Activated naive CD4-positive, alpha-beta T cell treated with anti-CD3 and anti-CD28 coated beads, Interleukin-2, amount 10 ng/mL, durations not matched to agents 7 days and 5 days (primary cell): ENCODE data around the gene FRMD3.

ENCODE experiments used
- CTCF ChIA-PET: fragments of 350-600 bp; sonication (Branson Sonifier 250); formaldehyde crosslinking; loops from one replicate; lab custom pipeline; 2021; ENCODE audit warnings: antibody characterized with exemption; lab: Charles Lee
- DNase-seq: peaks from one replicate; pipeline ENCODE4 v3.0.0-alpha.2; 2020
- H3K27ac Mint-ChIP-seq: one replicate; pipeline ENCODE4 v1.8.0; 2021; ENCODE audit warnings: mild to moderate bottlenecking, moderate library complexity, mixed read lengths
- H3K27me3 Mint-ChIP-seq: one replicate; pipeline ENCODE4 v1.8.0; 2021; ENCODE audit warnings: mild to moderate bottlenecking, mixed read lengths
- H3K36me3 Mint-ChIP-seq: one replicate; pipeline ENCODE4 v1.8.0; 2021; ENCODE audit warnings: mixed read lengths
- H3K4me1 Mint-ChIP-seq: one replicate; pipeline ENCODE4 v1.8.0; 2021; ENCODE audit warnings: mixed read lengths
- H3K4me3 Mint-ChIP-seq: one replicate; pipeline ENCODE4 v1.8.0; 2021; ENCODE audit warnings: mild to moderate bottlenecking, moderate library complexity, mixed read lengths
- H3K9me3 Mint-ChIP-seq: one replicate; pipeline ENCODE4 v1.8.0; 2021; ENCODE audit warnings: mixed read lengths

FRMD3 gene

GRCh38 chr9:83294816-83295215 lies 243.4 kb downstream of the FRMD3 start:
- CTCF ChIA-PET, result no interaction called here
- no peaks in the 10 kb centered on the region for H3K27me3 Mint-ChIP-seq

GRCh38 chr9:83291196-83291595 lies 247.0 kb downstream of the FRMD3 start:
- Mint-ChIP-seq H3K9me3 (no peaks in the 10 kb centered on the region), H3K4me3 (no peak overlapping the region), H3K27ac (no peak overlapping the region), H3K27me3 (no peaks in the 10 kb centered on the region), H3K36me3 (no peaks in the 10 kb centered on the region), H3K4me1 (no peaks in the 10 kb centered on the region)
- CTCF ChIA-PET, result interaction anchor here (0.6 kb wide), 1 partner anchor 43 kb away, joined by 3 read pairs; no protein-coding TSS in a partner anchor
- DNase-seq, result no peak

More at GRCh38 chr9:83294816-83295215, 243.4 kb downstream of the FRMD3 start:
- Mint-ChIP-seq H3K4me1 (no peaks in the 10 kb centered on the region), H3K4me3 (no peak overlapping the region), H3K9me3 (no peaks in the 10 kb centered on the region), H3K27ac (no peak overlapping the region), H3K36me3 (no peaks in the 10 kb centered on the region)
- DNase-seq, result no peak

DNA sequence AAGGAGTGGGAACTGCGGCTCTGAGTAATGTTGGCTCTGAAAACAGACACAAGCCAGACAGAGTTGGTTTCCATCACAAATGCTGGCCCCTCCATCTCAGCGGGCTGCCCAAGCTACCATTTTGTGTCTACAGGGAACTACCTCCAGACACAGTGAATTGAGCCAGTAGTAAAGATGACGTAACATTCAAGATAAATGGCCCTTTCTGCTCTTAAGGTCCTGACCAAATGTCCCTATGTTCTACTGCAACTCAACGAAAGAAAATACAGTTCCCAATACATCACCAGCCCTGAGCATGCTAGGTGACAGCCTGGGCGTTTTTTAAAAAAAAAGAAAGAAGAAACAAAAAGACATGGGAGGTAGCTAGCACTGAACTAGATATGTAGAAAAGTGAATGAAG lies 247.5 kb downstream of the FRMD3 start:
- CTCF ChIA-PET, result interaction anchor here (0.6 kb wide), 1 partner anchor 44 kb away, joined by 3 read pairs; no protein-coding TSS in a partner anchor
- Mint-ChIP-seq H3K27me3 (no peaks in the 10 kb centered on the region), H3K4me1 (no peaks in the 10 kb centered on the region)

DNA sequence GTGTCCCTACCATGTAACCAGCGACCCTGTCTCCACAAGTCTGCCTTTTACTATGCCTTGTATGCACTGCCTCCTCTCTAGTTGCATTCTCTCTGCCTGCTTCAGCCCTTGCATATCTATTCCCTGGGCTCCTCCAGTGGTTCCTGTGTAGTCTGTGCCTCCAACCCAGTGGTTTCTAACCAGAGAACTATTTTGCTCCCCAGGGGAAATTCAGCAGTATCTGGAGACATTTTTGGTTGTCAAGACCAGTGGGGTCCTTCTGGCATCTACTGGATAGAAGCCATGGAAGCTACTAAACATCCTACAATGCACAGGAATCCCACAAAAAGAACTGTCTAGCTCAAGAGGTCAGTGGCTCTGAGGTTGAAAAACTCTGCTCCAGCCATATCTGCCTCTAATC lies 251.2 kb downstream of the FRMD3 start:
- H3K27me3 Mint-ChIP-seq, result no peaks in the 10 kb centered on the region
- no peaks in the 10 kb centered on the region for H3K36me3 Mint-ChIP-seq
- H3K4me1 Mint-ChIP-seq, result no peaks in the 10 kb centered on the region
- no peaks in the 10 kb centered on the region for H3K9me3 Mint-ChIP-seq
- H3K27ac Mint-ChIP-seq, result no peak overlapping the region
- no peak for DNase-seq
- H3K4me3 Mint-ChIP-seq, result no peak overlapping the region
- CTCF ChIA-PET, result no interaction called here

More for the DNA sequence above, 247.5 kb downstream of the FRMD3 start:
- no peaks in the 10 kb centered on the region for H3K36me3 Mint-ChIP-seq
- no peak overlapping the region for H3K4me3 Mint-ChIP-seq
- DNase-seq, result no peak
- no peak overlapping the region for H3K27ac Mint-ChIP-seq
- H3K9me3 Mint-ChIP-seq, result no peaks in the 10 kb centered on the region

- no peaks in the 10 kb centered on the region for H3K36me3 Mint-ChIP-seq
- no peak for DNase-seq
- H3K27me3 Mint-ChIP-seq, result no peaks in the 10 kb centered on the region
- no peaks in the 10 kb centered on the region for H3K9me3 Mint-ChIP-seq
- CTCF ChIA-PET, result no interaction called here
- H3K27ac Mint-ChIP-seq, result no peak overlapping the region
- H3K4me1 Mint-ChIP-seq, result no peaks in the 10 kb centered on the region
- H3K4me3 Mint-ChIP-seq, result no peak overlapping the region
Measured at GRCh38 chr9:83285445-83286225, 252.6 kb downstream of the FRMD3 start.

- CTCF ChIA-PET, result no interaction called here
- H3K36me3 Mint-ChIP-seq, result no peaks in the 10 kb centered on the region
- no peaks in the 10 kb centered on the region for H3K9me3 Mint-ChIP-seq
- H3K4me3 Mint-ChIP-seq, result no peak overlapping the region
- DNase-seq, result no peak
- H3K27me3 Mint-ChIP-seq, result no peaks in the 10 kb centered on the region
- no peak overlapping the region for H3K27ac Mint-ChIP-seq
- H3K4me1 Mint-ChIP-seq, result no peaks in the 10 kb centered on the region
Measured at GRCh38 chr9:83284746-83285145, 253.5 kb downstream of the FRMD3 start.

DNA sequence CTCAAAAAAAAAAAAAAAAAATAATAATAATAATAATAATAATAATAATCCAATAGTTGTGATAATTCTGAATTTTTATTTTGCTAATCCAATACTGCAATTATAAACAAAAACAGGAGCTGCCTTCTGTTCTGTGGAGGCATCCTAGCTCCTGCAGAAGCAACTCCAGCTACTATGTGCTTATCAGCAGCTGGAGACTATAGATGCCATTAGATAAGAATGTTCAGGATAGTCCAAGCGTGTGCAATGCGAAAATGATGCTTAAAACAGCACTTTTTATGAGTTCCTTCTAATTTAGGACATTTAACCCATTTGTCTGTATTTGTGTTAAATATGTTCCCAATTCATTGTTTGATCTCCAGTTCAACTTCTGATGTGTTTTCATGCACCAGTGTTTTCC lies 254.7 kb downstream of the FRMD3 start:
- no peak for DNase-seq
- Mint-ChIP-seq H3K9me3 (no peaks in the 10 kb centered on the region), H3K4me3 (no peak overlapping the region), H3K27me3 (no peaks in the 10 kb centered on the region), H3K36me3 (no peaks in the 10 kb centered on the region), H3K4me1 (no peaks in the 10 kb centered on the region), H3K27ac (no peak overlapping the region)
- CTCF ChIA-PET, result no interaction called here

- no peaks in the 10 kb centered on the region for H3K9me3 Mint-ChIP-seq
- H3K4me3 Mint-ChIP-seq, result no peak overlapping the region
- no peaks in the 10 kb centered on the region for H3K36me3 Mint-ChIP-seq
- no peak for DNase-seq
- H3K27me3 Mint-ChIP-seq, result no peaks in the 10 kb centered on the region
- no peaks in the 10 kb centered on the region for H3K4me1 Mint-ChIP-seq
- CTCF ChIA-PET, result no interaction called here
- no peak overlapping the region for H3K27ac Mint-ChIP-seq
Measured at GRCh38 chr9:83281306-83282255, 256.6 kb downstream of the FRMD3 start.

- CTCF ChIA-PET, result no interaction called here
- Mint-ChIP-seq H3K36me3 (no peaks in the 10 kb centered on the region), H3K4me3 (no peak overlapping the region), H3K9me3 (no peaks in the 10 kb centered on the region), H3K27ac (no peak overlapping the region), H3K4me1 (no peaks in the 10 kb centered on the region), H3K27me3 (no peaks in the 10 kb centered on the region)
- DNase-seq, result no peak
Measured at GRCh38 chr9:83280790-83281189, 257.4 kb downstream of the FRMD3 start.

DNA sequence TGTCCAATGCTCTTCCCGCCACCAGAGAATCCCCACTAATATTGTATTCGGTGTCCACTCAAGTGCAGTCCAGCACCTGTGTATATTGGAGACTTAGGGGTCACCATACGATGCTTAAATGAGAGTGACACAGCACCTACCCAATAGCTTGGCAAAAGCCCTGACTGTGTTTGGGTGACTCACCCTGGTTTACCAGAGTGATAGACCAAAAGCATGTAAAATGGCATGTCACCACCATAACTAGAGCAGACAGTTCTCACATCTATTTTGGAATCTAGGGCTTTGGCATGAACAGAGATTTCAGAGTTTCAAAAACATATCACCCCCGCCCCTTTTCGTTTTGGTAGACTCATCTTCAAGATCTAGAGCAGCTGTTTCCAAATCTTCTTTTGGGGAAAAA lies 257.9 kb downstream of the FRMD3 start:
- no peak for DNase-seq
- no peaks in the 10 kb centered on the region for H3K36me3 Mint-ChIP-seq
- no peaks in the 10 kb centered on the region for H3K4me1 Mint-ChIP-seq
- H3K27me3 Mint-ChIP-seq, result no peaks in the 10 kb centered on the region
- no peak overlapping the region for H3K4me3 Mint-ChIP-seq
- H3K27ac Mint-ChIP-seq, result no peak overlapping the region
- H3K9me3 Mint-ChIP-seq, result no peaks in the 10 kb centered on the region
- CTCF ChIA-PET, result no interaction called here

DNA sequence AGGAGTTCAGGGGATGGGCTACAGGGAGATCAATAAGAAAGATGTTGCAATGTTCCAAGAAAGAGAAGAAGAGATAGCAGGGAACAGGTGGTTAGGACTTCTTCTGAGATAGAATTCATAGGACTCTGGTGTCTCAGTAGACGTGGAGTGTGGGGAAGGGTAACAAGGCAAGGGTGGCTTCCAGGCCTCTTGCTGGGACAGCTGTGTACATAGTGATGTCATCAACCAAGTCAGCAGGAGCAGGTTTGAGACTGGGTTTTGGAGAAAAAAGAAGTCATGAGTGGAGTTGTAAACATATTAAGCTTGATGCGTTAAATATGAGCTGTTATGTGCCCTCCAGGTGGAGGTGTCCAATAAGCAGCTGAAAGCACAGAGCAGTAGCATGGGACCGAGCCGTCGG lies 263.4 kb downstream of the FRMD3 start:
- Mint-ChIP-seq H3K36me3 (no peaks in the 10 kb centered on the region), H3K27me3 (no peaks in the 10 kb centered on the region), H3K27ac (no peak overlapping the region), H3K4me1 (no peaks in the 10 kb centered on the region), H3K4me3 (no peak overlapping the region), H3K9me3 (no peaks in the 10 kb centered on the region)
- CTCF ChIA-PET, result no interaction called here
- DNase-seq, result no peak

GRCh38 chr9:83271665-83272071 lies 266.5 kb downstream of the FRMD3 start:
- H3K9me3 Mint-ChIP-seq, result no peaks in the 10 kb centered on the region
- no peaks in the 10 kb centered on the region for H3K4me1 Mint-ChIP-seq
- H3K36me3 Mint-ChIP-seq, result no peaks in the 10 kb centered on the region
- DNase-seq, result no peak
- no peak overlapping the region for H3K4me3 Mint-ChIP-seq
- H3K27ac Mint-ChIP-seq, result no peak overlapping the region
- no peaks in the 10 kb centered on the region for H3K27me3 Mint-ChIP-seq
- CTCF ChIA-PET, result no interaction called here

DNA sequence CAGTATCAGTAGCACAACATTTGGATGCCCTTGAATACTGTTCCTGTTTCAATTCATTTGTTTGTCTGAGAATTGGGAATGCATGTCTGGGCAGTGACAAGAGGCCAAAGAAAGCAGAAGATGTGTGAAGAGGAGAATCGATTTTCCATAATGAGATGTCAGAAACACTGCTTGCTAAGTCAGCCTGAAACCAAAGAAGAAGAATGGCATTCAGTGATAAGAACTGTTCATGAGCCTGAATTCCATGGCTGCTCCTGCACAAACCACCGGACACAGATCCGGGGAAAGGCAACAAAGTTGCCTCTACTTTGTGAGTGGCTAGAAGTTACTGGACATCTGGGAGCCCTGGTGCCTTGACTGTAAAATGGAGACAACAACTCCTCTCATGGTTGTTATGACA lies 268.1 kb downstream of the FRMD3 start:
- CTCF ChIA-PET, result no interaction called here
- Mint-ChIP-seq H3K27me3 (no peaks in the 10 kb centered on the region), H3K4me1 (no peaks in the 10 kb centered on the region), H3K9me3 (no peaks in the 10 kb centered on the region), H3K36me3 (no peaks in the 10 kb centered on the region), H3K27ac (no peak overlapping the region), H3K4me3 (no peak overlapping the region)
- DNase-seq, result no peak

DNA sequence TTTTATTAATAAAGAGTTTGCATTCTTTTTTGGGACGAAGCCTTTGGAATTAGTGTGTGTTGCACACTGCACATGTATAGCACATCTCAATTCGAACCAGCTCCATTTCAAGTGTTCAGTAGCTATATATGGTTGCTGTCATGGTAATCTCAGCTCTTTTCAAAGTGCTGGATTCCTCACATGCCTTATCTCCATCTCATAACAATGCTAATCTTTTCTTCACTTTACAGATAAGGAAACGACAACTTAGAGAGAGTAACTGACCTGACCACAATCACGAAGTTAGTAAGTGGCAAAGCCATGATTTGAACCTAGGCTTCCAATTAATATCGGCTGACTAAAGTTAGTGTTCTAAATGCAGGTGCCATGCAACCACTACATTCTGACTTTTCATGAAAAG lies 270.5 kb downstream of the FRMD3 start:
- DNase-seq, result no peak
- H3K27ac Mint-ChIP-seq, result no peak overlapping the region

More for the DNA sequence above, 270.5 kb downstream of the FRMD3 start:
- Mint-ChIP-seq H3K27me3 (no peaks in the 10 kb centered on the region), H3K4me1 (no peaks in the 10 kb centered on the region), H3K36me3 (no peaks in the 10 kb centered on the region), H3K9me3 (no peaks in the 10 kb centered on the region), H3K4me3 (no peak overlapping the region)
- CTCF ChIA-PET, result no interaction called here
